GM21515 (cell line): ENCODE measurements around the gene BARHL1.
"Not testable (repeated sequence)": the region's sequence is repeated elsewhere in the genome, so short reads cannot be mapped to it uniquely, and the experiment has no call there.

Source experiments
- ATAC-seq: cut with Tn5 transposase; IDR thresholded peaks from one replicate; pipeline ENCODE4 v1.9.1; 2021; ENCODE audit not compliant: unreplicated experiment

BARHL1 gene

DNA sequence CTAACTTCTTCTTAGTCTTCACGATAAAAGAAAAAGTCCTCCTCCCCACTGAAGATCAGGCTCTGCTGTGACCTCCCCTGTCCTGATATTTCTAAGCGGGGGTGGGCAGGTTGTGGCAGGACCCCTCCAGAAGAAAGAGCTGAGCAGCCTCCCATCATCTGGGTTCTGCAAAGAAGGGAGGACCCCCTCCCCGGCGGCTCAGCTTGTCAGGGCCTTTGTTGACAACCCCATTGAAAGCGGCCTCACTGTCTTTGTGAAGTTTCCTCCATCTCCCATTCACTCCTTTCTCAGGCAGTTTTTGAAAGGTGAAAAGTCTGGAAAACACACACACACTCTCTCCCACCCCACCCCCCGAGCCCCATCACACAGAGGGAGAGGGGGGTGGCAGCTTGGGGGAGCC, 26.2 kb upstream of the BARHL1 start:
- ATAC-seq, result no peak

GRCh38 chr9:132556714-132557113, 25.7 kb upstream of the BARHL1 start:
- no peak for ATAC-seq

DNA sequence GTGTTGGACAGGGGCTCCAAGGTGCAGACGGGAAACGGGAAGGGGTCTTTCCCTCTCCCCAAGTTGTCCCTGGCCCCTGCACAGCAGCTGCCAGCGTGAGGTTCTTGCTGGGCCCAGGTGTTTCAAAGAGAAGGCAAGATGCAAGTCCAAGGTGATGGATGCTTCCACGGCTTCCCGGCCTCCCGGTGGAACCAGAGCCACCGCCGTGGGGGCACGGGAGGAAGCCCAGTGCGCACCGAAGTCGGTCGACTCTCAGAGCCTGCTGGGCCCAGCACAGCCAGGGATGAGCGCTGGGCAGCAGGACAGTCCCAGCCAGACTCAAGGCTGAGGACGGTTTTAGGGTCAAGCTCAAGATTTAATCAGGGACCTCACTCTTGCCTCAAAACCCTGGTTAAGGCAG, 25.2 kb upstream of the BARHL1 start:
- ATAC-seq, result no peak

DNA sequence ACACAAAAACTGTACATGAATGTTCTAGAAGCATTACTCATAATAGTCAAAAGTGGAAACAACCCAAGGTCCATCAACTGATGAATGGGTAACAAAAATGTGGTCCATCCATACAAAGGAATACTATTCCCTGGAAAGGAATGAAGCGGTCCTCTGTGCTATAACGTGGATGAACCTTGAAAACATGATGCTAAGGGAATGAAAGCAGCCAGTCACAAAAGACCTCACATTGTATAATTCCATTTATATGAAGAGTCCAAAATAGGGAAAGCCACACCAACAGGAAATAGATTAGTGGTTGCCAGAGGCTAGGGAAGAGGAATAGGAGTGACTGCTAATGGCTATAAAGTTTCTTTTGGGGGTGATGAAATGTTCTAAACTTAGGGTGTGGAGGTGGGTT, 22.7 kb upstream of the BARHL1 start:
- no peak for ATAC-seq

DNA sequence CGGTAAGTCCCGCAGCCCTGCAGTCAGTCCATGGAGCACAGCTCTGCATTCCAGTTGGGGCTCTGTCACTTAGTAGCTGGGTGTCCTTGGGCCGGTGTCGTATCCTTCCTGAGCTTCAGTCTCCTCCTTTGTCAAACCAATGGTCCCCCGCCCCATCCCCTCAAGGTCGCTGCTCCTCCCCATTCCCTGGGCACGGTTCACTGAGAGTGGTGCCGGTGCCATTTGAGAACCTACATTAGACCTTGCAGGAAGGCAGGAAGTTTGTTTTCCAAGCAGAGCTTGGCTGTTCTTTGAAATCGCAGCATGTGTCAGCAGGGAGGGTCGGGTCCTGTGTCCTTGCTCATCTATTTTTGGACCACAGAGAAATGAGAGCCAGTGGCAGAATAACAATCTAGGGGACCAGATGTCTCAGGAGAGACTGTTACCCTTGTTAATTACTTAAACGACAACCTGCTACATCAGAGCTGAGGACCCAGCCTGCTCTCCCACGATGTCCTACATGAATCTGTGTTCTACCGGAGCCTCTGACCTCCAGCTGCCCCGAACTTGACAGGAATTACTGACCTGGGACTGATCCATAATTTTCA, 21.7 kb upstream of the BARHL1 start:
- no peak for ATAC-seq

- ATAC-seq, result no peak
Measured at GRCh38 chr9:132562306-132562573, 20.2 kb upstream of the BARHL1 start.

- ATAC-seq, result no peak
Measured at GRCh38 chr9:132564526-132564925, 17.9 kb upstream of the BARHL1 start.

DNA sequence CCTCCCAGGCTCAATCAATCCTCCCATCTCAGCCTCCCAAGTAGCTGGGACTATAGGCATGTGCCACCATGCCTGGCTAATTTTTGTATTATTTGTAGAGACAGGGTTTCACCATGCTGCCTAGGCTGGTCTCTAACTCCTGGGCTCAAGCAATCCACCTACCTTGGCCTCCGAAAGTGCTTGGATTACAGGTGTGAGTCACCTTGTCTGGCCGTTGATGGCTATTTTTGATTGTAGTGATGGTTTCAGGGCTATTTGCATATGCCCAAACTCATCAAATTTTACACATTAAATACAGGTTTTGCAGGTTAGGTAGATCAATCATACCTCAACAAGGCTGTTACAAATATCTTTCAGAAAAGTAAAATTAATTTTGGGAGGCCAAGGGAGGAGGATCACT, 13.6 kb upstream of the BARHL1 start:
- ATAC-seq, result not testable (repeated sequence)

DNA sequence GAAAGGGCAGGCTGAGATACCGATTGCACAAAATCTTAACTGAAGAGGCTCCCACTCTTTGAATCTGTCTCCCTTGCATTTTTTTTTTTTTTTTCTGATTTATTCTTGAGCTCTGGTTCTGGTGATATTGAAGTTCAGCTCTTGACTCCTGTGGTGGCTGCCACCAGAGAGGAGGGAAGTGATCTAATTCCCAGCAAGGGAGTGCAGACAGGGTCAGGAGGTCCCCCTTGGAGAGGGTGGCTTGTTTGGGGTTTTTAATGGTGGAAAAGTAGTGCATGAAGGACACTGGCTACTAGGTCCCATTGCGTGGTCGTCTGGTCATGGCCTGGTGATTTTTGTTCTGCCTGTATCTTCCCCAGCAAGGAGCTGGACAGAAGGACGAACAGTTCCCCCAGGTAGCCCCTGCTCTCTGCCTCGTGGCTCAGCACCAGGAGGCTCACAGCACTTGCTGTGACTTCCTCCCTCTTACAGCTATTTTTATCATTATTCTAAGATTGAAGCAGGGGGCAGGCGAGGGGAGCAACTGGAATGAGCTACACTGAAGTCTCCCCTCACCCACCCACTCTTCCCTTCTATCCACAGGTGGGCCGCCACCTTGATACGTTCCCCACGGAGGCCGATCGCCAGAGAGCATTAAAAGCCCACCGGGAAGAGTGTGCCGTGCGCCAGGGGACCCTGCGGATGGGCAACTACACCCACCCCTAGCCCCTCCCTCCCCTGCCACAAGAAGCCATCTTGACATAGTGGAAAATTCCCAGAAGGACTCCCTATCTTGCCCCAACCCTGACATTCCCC, 10.4 kb upstream of the BARHL1 start:
- no peak for ATAC-seq

DNA sequence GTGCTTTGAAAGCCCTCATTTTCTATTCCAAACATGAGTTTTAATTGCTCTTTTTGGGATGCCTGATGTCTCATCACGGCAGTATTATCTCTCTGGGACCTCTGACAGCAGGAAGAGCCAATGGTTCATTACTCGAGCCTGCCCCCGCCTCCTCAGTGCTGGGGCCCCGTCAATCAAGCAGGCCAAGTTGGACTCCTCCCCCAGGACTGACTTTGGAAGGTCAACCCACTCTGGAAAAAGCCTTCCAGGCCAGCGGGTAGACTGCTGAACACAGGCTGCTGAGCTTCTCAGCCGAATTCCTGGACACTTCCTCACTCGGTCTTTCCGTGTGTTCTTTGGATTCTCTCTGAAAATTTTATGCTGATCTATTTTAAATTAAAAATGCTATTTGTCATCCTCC, 9.5 kb upstream of the BARHL1 start:
- no peak for ATAC-seq

DNA sequence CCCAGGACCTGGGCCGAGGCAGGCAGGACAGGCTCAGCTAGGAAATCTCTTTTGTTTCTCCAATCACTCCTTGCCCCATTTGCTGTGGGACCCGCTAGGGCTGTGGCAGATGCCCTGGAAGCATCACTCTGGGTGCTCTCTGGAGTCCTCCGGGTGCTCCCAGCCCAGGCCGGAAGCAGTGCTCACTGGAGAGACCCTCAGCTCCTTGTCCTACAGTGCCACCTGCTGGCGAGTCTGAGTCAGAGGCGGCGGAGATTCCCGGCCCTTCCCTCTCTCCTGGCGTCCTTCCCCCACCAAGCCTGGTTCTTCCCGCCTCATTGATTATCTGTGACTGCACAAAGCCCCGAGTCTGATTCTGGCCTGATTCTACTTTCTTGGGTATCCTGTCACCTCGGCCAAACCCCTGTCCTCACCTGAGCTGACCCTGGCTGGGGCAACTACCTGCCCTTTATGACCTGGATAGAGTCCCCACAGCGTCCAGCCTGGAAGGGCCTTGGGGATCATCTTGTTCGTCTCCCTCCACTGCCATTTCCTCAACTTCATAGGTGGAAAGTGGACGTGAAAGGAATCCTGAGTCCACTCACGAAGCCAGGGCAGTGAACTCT, 7.3 kb upstream of the BARHL1 start:
- no peak for ATAC-seq

- no peak for ATAC-seq
Measured at GRCh38 chr9:132575811-132576210, 6.6 kb upstream of the BARHL1 start.

- ATAC-seq, result no peak
Measured at GRCh38 chr9:132577119-132577518, 5.3 kb upstream of the BARHL1 start.

DNA sequence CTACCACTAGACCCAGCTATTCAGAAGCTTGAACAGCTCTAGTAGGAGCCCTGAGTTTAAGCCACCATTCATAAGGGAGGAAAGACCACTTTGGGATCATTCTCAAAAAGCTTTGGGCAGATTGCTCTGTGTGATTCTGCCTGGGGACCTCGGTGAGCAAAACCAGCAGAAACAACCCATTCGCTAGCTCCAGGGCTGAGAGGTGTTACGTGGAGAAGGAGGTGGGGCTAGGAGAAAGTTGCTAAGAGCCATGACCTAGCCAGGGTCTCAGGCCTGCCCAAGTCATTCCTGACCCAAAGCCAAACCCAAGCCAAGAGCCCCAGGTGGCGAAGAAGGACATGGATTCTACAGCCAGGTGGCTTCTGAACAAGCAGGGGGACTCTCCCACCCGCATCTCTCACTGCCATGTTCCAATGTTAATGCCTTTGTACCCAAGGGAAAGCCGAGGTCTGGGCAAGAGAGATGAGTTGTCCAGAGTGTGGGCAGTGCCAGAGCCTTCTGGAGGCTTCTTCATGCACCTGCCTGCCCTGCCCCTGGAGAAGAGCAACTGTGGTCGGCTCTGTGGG, 4.0 kb upstream of the BARHL1 start:
- ATAC-seq, result no peak

GRCh38 chr9:132579427-132579798, 3.0 kb upstream of the BARHL1 start:
- ATAC-seq, result no peak

DNA sequence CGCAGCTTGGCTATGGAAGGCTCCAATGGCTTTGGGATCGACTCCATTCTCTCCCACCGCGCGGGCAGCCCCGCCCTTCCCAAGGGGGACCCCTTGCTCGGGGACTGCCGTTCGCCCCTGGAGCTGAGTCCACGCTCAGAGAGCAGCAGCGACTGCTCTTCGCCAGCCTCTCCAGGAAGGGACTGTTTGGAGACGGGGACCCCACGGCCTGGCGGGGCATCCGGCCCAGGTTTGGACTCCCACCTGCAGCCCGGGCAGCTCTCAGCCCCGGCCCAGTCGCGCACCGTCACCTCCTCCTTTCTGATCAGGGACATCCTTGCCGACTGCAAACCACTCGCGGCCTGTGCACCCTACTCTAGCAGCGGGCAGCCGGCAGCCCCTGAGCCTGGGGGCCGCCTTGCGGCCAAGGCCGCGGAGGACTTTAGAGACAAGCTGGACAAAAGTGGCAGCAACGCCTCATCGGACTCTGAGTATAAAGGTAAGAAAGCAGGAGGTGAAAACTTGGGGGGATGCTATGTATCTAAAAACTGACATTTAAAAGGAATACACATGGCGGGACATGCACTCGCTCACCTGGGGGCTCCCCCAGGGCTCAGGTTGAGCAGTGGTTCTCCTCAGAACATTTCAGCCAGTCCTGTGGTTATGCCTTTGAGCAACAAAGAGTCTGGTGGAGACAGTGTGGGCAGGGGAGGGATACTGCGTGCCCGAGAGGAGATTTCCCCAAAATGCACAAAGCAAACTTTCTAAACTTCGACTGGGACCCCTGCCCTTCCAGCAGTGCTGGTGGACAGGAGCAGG, 579 bp downstream of the BARHL1 start:
- no peak for ATAC-seq

GRCh38 chr9:132583584-132584304, 1.3 kb downstream of the BARHL1 start:
- no peak for ATAC-seq

DNA sequence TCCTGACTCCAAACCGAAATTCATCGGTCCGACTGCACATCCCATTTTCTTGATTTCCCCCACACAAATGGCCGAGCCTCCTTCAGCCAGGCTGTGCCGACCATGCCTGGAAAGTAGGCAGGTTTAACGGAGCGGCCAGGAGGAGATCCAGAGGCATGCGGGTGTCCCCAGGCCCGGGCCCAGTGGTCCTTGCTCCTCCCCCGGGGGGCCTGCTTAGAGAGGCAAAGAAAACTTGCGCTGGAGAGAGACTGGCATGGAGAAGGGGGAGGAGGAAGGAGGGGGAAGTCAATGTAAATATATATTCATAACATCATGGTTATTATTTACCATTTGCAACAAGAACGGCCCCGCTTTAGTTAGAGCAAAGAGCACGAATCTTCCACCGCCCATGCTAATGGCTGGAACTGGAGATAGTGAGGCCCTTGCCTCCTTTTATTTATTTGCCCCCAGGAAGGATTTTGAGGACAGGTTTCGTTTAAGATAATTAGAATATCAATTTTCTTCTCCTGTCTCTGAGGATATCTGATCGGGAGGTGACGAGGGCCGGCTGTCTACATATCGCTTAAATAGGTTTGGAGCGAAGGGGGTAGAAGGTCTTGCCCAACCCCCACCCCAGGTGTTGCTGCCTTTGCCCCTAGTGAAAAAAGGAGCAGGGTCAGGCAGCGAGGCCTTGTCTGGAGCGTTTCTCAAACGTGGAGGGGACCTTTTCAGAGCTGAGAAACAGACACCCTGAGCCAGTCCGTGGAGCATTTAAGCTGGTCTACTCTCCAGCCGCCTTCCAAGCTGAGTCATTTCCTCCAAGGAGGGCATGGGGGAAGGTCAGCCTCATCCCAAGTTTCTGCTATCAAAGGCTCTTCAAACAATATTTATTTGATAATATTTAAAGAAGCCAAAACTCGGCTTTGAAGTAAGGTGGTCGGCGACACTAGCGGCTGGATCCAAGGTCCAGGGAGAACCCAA, 2.5 kb downstream of the BARHL1 start:
- no peak for ATAC-seq

GRCh38 chr9:132585954-132586829, 3.8 kb downstream of the BARHL1 start:
- no peak for ATAC-seq
